ENCODE data around the gene ICAM3. TPM values are rescaled to one million over a fixed set of nuclear protein-coding genes. Genes with fewer than 3 reads are reported as not detected.

Gene ICAM3
- total RNA-seq, 1 donor from 2014 or later = 9.4 TPM

DNA sequence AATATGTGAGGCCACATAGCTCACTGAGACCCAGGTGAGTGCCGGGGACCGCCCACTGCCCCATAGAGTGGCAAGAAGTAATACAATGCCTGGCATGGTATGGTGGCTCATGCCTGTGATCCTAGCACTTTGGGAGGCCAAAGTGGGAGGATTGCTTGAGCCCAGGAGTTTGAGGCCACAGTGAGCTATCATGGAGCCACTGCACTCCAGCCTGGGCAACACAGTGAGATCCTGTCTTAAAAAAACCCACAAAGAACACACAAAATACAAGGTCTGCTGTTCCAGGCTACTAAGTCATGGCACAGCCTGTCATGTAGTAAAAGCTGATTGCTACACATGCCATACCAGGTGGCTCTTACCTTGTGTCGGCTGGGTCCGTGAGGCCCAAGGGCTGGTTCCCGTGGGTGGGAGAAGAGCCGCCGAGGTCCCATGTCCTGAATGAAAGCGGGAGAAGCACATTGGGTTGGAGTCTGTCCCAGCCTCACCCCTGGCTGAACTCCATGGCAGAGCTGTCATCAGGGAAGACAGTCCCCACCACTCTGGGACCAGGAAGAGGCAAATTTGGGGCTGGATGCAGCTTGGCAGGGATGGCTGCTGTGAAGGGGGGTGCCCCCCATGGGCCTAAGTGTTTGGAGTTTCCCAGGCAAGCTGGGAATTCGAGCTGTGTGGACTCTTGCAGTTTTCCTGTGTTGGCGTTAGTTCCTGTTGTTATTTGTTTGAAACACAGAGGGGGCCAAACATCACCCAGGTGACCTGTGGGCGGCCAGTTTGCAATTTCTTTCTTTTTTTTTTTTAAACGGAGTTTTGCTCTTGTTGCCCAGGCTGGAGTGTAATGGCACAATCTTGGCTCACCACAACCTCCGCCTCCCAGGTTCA is 20.4 kb downstream of the ICAM3 start:
- no peak for DNase-seq

- no peak for DNase-seq
Measured at GRCh38 chr19:10317857-10318462, 21.5 kb downstream of the ICAM3 start.

GRCh38 chr19:10317045-10317856 is 22.2 kb downstream of the ICAM3 start:
- DNase-seq = no peak

- DNase-seq = no peak
Measured at GRCh38 chr19:10316229-10317044, 23.0 kb downstream of the ICAM3 start.

DNA sequence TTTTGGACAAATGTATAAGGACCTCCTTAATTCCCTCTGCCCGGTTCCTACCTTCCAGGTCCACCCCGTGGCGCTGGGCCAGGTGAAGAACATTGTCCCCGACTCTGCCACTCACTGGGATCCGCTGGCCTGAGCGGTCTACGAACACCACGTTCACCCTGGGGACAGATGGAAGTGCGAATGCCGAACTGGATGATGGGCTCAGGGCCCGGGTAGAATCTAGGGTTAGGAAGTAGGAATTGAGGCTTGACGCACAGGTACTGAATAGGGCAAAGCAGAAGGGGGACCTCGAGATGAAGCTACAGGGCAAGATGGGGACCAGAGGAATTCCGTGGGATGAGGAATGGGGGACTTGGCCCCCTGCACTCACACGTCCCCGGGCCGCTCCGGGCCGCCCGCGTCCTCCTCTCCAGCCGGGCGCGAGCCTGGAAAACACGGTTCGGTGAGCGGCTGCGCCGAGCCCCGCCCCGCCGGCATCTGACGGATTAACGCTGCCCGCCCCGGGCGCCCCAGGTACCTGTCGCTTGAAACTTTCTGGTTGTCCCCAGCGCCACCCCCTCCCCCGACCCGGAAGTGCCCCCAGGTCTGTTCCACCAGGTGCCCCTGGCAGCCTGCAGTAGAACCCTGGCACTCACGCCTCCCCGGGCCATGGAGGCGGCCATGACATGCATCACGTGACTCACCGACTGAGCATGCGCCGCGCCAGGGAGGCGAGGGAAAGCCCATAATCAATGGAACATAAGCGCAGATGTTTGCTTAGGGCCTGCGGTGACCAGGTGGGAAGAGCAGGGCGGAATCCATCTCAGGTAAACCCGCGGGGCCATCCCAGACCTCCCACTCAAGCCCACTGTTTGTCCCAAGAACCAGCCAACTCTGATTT is 23.8 kb downstream of the ICAM3 start, which contains the start of gene FDX2:
Gene FDX2, minus strand, starts transcription at position 681 of the 880 bp plus-strand sequence. Its CDS starts 19 bp downstream, at position 662.
- DNase-seq = peak; percentile 91

- no peak for DNase-seq
Measured at GRCh38 chr19:10309423-10309822, 30.0 kb downstream of the ICAM3 start, which contains the start of gene ZGLP1. Gene ZGLP1, minus strand, starts transcription at chr19:10309815.

- DNase-seq = no peak
Measured at GRCh38 chr19:10306327-10306726, 33.1 kb downstream of the ICAM3 start.

- DNase-seq = peak; percentile 42
Measured at GRCh38 chr19:10305139-10305806, 34.2 kb downstream of the ICAM3 start.

GRCh38 chr19:10299545-10300458 is 39.6 kb downstream of the ICAM3 start:
- DNase-seq = no peak

DNA sequence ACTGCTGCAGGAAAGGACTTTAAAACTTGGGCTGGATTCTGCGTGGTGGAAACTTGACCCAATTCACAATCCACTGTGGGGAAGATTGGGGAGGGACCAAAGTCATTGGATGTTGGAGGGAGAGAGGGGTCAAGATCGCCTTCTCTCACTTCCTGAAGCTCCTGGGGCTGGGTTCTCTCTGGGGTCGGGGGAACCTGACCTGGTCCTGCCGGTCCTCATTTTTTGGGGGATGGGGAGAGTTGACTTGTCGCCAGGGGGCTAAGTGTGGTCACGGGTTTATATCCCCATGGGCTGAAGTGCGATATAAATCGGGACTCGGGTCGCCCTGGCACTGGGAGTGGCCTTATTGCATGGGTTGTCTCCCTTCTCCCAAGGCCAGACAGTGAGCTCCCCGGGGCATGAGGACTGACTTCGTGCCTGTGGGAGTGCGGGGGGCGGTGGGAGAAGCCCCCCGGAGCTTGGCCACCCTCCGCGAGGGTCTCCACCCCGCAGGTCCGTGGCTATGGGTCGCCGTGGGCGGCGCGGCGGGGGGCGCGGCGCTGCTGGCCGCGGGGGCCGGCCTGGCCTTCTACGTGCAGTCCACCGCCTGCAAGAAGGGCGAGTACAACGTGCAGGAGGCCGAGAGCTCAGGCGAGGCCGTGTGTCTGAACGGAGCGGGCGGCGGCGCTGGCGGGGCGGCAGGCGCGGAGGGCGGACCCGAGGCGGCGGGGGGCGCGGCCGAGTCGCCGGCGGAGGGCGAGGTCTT is 43.4 kb downstream of the ICAM3 start:
- no peak for DNase-seq

DNA sequence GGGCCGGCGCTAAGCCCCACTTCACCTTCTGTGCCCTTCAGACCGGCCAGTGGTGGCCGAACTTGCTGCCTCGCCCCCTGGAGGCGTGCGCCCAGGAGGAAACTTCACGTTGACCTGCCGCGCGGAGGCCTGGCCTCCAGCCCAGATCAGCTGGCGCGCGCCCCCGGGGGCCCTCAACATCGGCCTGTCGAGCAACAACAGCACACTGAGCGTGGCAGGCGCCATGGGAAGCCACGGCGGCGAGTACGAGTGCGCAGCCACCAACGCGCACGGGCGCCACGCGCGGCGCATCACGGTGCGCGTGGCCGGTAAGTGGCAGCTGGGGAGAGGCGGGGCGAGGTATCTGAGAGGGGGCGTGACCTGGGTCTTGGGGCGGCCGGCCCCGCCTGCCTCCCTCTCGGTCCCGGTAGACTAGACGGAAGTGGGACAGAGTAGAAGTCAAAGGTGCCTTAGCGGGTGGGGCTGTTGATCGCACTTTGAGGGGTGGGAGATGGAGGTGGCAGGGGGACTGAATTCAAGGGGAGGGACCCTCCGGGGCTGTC is 44.0 kb downstream of the ICAM3 start:
- DNase-seq = peak; percentile 56

GRCh38 chr19:10294368-10294697 is 45.1 kb downstream of the ICAM3 start:
- peak; percentile 41 for DNase-seq

DNA sequence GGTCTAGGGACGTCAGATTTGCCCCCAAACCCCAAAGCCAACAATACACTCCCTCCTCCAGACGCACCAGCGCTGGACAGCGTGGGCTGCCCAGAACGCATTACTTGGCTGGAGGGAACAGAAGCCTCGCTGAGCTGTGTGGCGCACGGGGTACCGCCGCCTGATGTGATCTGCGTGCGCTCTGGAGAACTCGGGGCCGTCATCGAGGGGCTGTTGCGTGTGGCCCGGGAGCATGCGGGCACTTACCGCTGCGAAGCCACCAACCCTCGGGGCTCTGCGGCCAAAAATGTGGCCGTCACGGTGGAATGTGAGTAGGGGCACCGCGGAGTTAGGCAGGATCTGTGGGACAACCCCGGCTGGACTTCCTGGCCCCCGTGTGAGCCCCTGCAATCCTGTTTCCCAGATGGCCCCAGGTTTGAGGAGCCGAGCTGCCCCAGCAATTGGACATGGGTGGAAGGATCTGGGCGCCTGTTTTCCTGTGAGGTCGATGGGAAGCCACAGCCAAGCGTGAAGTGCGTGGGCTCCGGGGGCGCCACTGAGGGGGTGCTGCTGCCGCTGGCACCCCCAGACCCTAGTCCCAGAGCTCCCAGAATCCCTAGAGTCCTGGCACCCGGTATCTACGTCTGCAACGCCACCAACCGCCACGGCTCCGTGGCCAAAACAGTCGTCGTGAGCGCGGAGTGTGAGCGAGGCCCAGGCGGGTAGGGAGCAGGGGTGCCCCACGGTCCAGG is 45.6 kb downstream of the ICAM3 start:
- no peak for DNase-seq

GRCh38 chr19:10292789-10293636 is 46.4 kb downstream of the ICAM3 start:
- no peak for DNase-seq

DNA sequence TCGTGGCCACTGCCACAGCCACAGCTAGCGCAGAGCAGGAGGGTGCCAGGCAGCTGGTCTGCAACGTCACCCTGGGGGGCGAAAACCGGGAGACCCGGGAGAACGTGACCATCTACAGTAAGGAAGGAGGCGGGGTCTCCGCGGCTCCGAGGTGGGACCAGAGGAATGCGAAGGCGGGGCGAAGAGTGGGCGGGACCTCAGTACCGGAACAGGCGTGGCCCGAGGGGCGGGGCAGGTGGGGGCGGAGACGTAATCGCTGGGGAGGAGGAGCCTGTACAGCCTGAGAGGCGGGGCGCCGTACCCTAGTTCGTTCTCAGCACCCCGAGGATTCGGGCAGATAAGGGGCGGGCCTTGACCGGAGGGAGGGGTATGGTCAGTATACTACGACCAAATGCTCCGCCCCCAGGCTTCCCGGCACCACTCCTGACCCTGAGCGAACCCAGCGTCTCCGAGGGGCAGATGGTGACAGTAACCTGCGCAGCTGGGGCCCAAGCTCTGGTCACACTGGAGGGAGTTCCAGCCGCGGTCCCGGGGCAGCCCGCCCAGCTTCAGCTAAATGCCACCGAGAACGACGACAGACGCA is 47.1 kb downstream of the ICAM3 start:
- DNase-seq = peak; percentile 68

- no peak for DNase-seq
Measured at GRCh38 chr19:10291554-10292205, 47.7 kb downstream of the ICAM3 start.

Measured in dermis blood vessel endothelial cell (primary cell).